ENCODE data around the gene BRMS1L.
"Not testable (repeated sequence)": the region's sequence is repeated elsewhere in the genome, so short reads cannot be mapped to it uniquely, and the experiment has no call there.

BRMS1L gene

GRCh38 chr14:35826218-35826951, at the start of gene BRMS1L:
TSS of gene BRMS1L (plus strand) at chr14:35826338. CDS start at chr14:35826517, 179 bp downstream.
- peak; percentile 91 for DNase-seq (ENCODE audit: low read depth)

GRCh38 chr14:35776823-35777222, 49.3 kb upstream of the BRMS1L start:
- DNase-seq (ENCODE audit: low read depth) = no peak

GRCh38 chr14:35777550-35777949, 48.6 kb upstream of the BRMS1L start:
- not testable (repeated sequence) for DNase-seq (ENCODE audit: low read depth)

GRCh38 chr14:35779368-35779767, 46.8 kb upstream of the BRMS1L start:
- no peak for DNase-seq (ENCODE audit: low read depth)

- DNase-seq (ENCODE audit: low read depth) = no peak
These were observed 42.4 kb upstream of the BRMS1L start for GRCh38 chr14:35783699-35784098.

GRCh38 chr14:35786856-35787255, 39.3 kb upstream of the BRMS1L start:
- no peak for DNase-seq (ENCODE audit: low read depth)

GRCh38 chr14:35789651-35790050, 36.5 kb upstream of the BRMS1L start:
- no peak for DNase-seq (ENCODE audit: low read depth)

GRCh38 chr14:35797796-35798195, 28.3 kb upstream of the BRMS1L start:
- no peak for DNase-seq (ENCODE audit: low read depth)

GRCh38 chr14:35806006-35806907, 19.9 kb upstream of the BRMS1L start:
- DNase-seq (ENCODE audit: low read depth) = no peak

GRCh38 chr14:35807131-35807961, 18.8 kb upstream of the BRMS1L start:
- no peak for DNase-seq (ENCODE audit: low read depth)

- DNase-seq (ENCODE audit: low read depth) = no peak
These were observed 18.0 kb upstream of the BRMS1L start for GRCh38 chr14:35808076-35808637.

- DNase-seq (ENCODE audit: low read depth) = peak; percentile 94
These were observed 17.2 kb upstream of the BRMS1L start, which contains the start of gene RALGAPA1 for GRCh38 chr14:35808638-35809563. TSS of gene RALGAPA1 (minus strand) at chr14:35809295. CDS start at chr14:35808835, 460 bp downstream.

GRCh38 chr14:35809597-35809996, 16.5 kb upstream of the BRMS1L start:
- no peak for DNase-seq (ENCODE audit: low read depth)

- DNase-seq (ENCODE audit: low read depth) = no peak
These were observed 15.2 kb upstream of the BRMS1L start for GRCh38 chr14:35810963-35811362.

GRCh38 chr14:35814371-35815005, 11.7 kb upstream of the BRMS1L start:
- DNase-seq (ENCODE audit: low read depth) = no peak

GRCh38 chr14:35818346-35819115, 7.6 kb upstream of the BRMS1L start:
- DNase-seq (ENCODE audit: low read depth) = no peak

GRCh38 chr14:35819591-35820540, 6.3 kb upstream of the BRMS1L start:
- no peak for DNase-seq (ENCODE audit: low read depth)

Measured in HS-5 (cell line).